Measurements from ENCODE around the gene CTR9. TPM values are rescaled to one million over a fixed set of nuclear protein-coding genes. Genes with fewer than 3 reads are reported as not detected.

Gene CTR9
- total RNA-seq, 2 donors from 2014 or later = 26.9 to 35.0 TPM

GRCh38 chr11:10735481-10736475, 15.3 kb upstream of the CTR9 start:
- ATAC-seq = peak; percentile 98
- peak; percentile 92 to 95 for DNase-seq
- intact Hi-C loops (cut with DNase I, micrococcal nuclease) = loop anchor here (5.0 to 10.0 kb wide), 2 partner anchors 321 to 328 kb away; no protein-coding TSS in a partner anchor

DNA sequence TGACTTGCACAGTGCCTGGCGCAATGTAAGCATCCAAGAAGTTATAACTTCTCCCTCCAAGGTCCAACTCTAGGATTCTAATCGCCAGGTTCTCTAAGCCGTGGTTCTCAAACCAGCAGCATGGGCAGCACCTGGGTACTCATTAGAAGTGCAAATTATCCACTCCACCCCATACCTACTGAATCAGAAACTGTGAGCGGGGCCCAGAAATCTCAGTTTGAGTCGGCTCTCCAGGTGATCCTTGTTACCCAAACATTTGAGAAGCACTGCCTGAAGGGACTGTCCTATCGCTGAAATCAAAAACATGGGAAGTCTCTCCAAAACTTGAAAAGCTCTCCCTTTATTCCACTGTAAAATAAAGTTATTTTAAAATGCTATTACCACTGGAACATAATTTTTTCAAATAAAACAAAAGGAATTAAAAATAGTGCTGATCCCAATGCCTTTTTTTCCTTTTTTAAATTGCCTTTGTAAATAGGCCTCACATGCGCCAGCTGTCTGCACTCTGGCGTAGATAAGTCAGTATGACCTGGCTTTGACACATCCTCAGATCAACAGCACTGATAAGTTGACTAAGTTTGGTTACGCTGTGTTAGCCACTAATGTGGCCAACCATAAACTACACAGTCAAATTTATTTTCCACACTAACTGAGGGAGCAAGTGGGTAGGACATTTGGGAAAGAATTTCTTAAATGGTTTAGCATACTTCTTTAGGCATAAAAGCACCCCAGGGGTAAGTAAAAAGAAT, 8.4 kb upstream of the CTR9 start:
- ATAC-seq (peak; percentile 78), DNase-seq (peak; percentile 31 to 38)
- intact Hi-C loops (cut with DNase I, micrococcal nuclease) = no loop called here

GRCh38 chr11:10743354-10744000, 7.6 kb upstream of the CTR9 start:
- peak; percentile 88 for ATAC-seq
- DNase-seq = peak; percentile 40 to 53
- intact Hi-C loops (cut with DNase I, micrococcal nuclease) = no loop called here

DNA sequence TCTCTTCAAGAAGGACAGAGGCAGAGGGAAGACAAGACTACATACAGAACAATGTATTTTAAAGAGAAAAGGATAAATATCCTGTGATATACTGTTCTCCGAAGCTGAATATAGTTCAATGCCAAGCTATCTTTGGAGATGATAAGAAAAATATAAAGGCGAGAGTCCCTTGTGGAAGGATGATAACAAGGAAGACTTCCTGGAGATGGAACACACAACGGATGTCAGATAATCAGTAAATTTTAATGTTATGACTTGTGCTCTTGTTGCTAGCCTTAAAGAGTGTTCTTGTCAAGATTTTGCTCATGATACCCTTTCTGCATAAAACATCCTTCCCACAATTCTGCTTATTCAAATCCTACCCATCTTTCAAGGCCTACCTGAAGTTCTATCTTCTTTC, 6.8 kb upstream of the CTR9 start:
- no peak for DNase-seq
- ATAC-seq = no peak
- intact Hi-C loops (cut with DNase I, micrococcal nuclease) = no loop called here

DNA sequence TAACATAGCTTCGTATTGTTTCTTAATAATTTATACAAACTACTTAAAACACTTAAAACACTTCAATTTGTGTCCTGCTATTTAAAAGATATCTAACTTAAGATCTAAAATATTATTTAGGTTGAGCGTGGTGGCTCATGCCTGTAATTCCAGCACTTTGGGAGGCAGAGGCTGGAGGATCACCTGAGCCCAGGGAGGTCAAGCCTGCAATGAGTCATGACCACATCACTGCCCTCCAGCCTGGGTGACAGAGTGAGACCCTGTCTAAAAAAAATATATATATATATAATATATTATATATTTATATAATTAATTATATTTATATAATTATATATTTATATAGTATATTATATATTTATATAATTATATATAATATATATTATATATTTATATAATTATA, 4.2 kb upstream of the CTR9 start:
- intact Hi-C loops (cut with DNase I, micrococcal nuclease) = no loop called here
- ATAC-seq = no peak
- no peak for DNase-seq

GRCh38 chr11:10747733-10748132, 3.3 kb upstream of the CTR9 start:
- intact Hi-C loops (cut with DNase I, micrococcal nuclease) = no loop called here
- no peak for ATAC-seq
- no peak for DNase-seq

- DNase-seq = no peak
- ATAC-seq = no peak
- intact Hi-C loops (cut with DNase I, micrococcal nuclease) = no loop called here
These were observed 1.6 kb upstream of the CTR9 start for GRCh38 chr11:10749476-10749875.

DNA sequence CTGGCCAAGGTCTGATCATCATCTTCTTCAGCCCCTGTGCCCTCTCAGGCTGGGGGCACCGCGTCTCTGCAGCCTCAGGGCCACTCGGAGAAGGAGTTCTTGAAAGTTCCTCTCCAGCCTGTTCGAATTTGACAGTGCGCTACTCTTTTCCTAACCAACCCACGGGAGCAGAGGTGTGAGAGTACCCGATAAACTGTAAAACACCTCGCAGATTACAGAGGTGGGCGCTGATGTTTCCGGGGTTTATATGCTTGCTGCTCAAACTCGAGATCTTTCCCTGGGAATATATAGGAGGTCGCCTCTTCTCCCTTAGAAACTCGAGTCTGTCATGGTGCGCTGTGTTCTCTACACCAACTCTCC, 515 bp downstream of the CTR9 start:
- ATAC-seq (peak; percentile 37), DNase-seq (no peak)
- intact Hi-C loops (cut with DNase I, micrococcal nuclease) = no loop called here

DNA sequence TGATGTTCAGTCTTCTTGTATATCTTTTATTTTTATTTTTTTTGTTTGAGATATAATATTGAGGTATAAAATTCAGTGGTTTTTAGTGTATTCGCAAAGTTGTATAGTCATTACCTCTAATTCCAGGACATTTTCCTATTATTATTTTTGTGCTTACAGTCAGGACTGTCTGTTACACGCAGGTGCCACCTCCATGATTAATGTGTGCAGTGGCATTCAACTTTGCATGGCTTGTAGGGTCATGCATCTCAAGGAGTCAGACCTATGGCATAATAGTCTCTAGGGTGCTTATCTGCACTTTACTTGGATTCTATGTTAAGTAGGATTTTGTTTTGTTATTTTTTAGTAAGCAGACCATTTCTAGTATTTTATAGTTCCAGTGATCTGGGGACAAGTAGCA, 1.0 kb downstream of the CTR9 start:
- intact Hi-C loops (cut with DNase I, micrococcal nuclease) = no loop called here
- ATAC-seq (peak; percentile 19), DNase-seq (no peak)

DNA sequence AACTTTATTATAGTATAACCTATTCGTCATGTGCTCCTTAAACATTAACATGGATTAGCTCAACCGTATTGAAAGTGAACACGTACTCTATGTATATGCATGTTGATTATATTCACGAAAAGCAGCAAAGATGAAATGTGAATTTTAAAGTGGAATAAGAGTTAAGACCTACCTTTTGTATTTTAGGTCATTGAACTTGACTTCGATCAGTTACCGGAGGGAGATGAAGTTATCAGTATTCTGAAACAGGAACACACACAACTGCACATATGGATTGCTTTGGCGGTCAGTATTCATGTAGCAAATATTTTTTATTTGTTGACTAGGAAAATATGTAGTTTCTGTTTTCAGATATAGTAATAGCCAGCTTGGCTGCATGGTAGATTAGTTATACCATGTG, 1.4 kb downstream of the CTR9 start:
- ATAC-seq (no peak), DNase-seq (no peak)
- intact Hi-C loops (cut with DNase I, micrococcal nuclease) = no loop called here

GRCh38 chr11:10758957-10759356, 7.9 kb downstream of the CTR9 start:
- peak; percentile 43 for ATAC-seq
- DNase-seq = no peak
- intact Hi-C loops (cut with DNase I, micrococcal nuclease) = no loop called here

DNA sequence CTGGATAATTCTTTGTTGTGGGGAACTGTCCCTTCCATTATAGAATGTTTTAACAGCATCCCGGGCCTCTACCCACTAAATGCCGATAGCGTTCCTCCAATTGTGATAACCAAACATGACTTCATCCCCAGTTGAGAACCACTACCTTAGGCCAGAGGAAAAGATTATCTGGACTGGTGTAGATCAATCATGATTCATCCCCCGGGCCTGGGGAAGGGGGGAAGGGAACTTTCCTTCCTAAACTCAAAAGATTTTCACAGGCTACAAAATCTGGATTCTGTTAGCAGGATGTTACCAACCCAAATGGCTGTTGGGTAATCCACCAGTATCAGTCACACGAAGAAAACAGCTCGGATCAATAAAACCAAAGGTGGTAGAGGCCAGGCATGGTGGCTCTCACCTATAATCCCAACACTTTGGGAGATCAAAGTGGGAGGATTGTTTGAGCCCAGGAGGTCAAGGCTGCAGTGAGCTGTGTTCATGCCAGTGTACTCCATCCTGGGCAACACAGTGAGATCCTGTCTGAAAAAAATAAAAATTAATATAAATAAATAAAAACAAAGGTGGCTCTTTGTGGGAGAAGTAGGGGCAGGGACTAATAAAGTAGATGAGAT, 10.1 kb downstream of the CTR9 start:
- DNase-seq (no peak), ATAC-seq (no peak)
- intact Hi-C loops (cut with DNase I, micrococcal nuclease) = no loop called here

DNA sequence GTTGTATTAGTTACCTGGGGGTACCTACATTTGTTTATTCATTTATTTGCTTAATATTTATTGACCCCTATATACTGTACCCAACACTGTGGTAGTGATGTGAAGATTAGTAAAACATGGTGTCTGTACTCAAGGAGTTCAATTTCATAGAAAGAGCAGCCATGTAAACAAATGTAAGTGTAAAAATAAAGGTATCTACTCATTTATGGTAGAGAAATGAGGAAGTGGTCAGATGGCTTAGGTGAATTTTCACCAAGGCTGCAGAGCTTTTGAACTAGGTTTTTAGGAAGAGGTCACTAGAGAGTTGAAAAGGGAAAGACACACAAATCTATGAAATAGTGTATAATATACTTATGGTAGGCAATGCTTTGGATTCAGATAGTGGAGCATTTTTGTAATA, 11.1 kb downstream of the CTR9 start:
- no peak for ATAC-seq
- intact Hi-C loops (cut with DNase I, micrococcal nuclease) = no loop called here
- DNase-seq = no peak

DNA sequence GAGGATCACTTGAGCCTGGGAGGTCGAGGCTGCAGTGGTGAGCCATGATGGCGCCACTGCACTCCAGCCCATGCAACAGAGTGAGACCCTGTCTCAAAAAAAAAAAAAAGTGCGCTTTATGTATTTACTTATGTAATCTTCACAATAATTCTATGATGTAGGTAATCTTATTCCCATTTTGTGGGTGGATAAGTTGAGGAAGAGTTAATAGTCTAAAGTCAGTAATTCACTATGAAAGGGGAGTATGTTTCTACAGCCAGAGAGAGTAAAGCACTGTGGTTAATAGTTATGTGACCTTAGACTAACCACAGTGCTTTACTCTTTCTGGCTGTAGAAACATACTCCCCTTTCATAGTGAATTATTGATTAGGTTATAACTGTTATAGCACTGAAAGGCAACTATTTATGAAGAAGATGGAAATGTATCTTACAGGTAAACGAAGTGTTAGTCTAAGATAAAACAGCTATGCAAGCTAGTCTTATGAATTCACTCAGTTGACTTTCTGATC, 11.9 kb downstream of the CTR9 start:
- intact Hi-C loops (cut with DNase I, micrococcal nuclease) = no loop called here
- ATAC-seq = no peak
- DNase-seq = no peak

DNA sequence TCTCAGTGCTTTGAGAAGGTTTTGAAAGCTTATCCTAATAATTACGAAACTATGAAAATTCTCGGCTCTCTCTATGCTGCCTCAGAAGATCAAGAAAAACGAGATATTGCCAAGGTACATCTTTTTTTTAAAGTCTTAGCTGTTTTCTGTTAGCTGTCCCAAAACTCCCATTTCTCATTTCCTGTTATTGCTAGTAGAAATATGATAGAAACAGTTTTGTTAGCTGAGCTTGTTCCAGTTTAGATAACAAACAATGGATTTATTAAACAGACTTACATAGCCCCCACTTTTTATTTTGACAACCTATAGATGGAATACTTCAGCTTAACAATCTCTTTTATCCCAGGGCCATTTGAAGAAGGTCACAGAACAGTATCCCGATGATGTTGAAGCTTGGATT, 12.7 kb downstream of the CTR9 start:
- no peak for ATAC-seq
- intact Hi-C loops (cut with DNase I, micrococcal nuclease) = no loop called here
- no peak for DNase-seq

- intact Hi-C loops (cut with DNase I, micrococcal nuclease) = no loop called here
- DNase-seq (no peak), ATAC-seq (no peak)
These were observed 13.4 kb downstream of the CTR9 start for GRCh38 chr11:10764412-10764811.

- ATAC-seq (peak; percentile 51), DNase-seq (peak in 1 of 2 donors; percentile 60)
- intact Hi-C loops (cut with DNase I, micrococcal nuclease) = no loop called here
These were observed 19.7 kb downstream of the CTR9 start for GRCh38 chr11:10770626-10771254.

DNA sequence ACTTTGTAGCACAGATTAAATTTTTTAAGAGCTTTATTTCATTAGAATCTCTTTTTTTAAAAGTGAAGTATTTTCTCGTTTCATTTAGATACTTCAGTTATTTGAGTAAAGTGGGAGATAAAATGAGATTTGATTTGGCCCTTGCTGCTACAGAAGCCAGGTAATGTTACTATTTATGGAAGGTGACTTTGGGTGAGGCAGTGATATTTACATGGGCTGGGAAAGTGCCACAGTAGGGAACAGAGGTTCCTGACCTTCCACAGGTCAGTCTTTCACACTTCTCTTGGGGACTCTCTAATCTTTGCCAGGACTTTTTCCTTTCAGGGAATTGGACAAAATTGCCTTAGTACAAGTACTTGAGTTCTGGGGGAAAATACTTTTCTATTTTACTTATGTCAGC, 20.4 kb downstream of the CTR9 start:
- intact Hi-C loops (cut with DNase I, micrococcal nuclease) = no loop called here
- DNase-seq = no peak
- no peak for ATAC-seq

- DNase-seq = no peak
- intact Hi-C loops (cut with DNase I, micrococcal nuclease) = no loop called here
- no peak for ATAC-seq
These were observed 23.8 kb downstream of the CTR9 start for GRCh38 chr11:10774811-10775210.
